CD4-positive, alpha-beta T cell (primary cell): ENCODE data around the gene ITGAE. TPM values are rescaled to one million over a fixed set of nuclear protein-coding genes. Genes with fewer than 3 reads are reported as not detected.

Experiments used
- ATAC-seq: fragments of 200-7000 bp; cut with Tn5 transposase; one replicate; pipeline ENCODE4 v1.10.0; 2022; ENCODE audit warnings: mild to moderate bottlenecking; ENCODE audit not compliant: poor library complexity
- CTCF ChIA-PET: fragments of 350-600 bp; sonication (Branson Sonifier 250); formaldehyde crosslinking; loops from one replicate; lab custom pipeline; 2021; ENCODE audit warnings: antibody characterized with exemption, inconsistent platforms; lab: Charles Lee
- POLR2A ChIA-PET: fragments of 350-600 bp; sonication (Branson Sonifier 250); formaldehyde crosslinking; loops from one replicate; lab custom pipeline; 2021; ENCODE audit warnings: antibody characterized with exemption, inconsistent platforms; lab: Charles Lee
- DNase-seq, 14 experiments: peaks; one replicate each; pipeline ENCODE4 v3.0.0-alpha.2; 2013 to 2020; ENCODE audit warnings: mixed read lengths in 2 of 14
- H3K27ac ChIP-seq, 2 donors: one replicate each; pipeline versions ENCODE4 v1.5.1 to v1.7.0; 2013; ENCODE audit warnings: low read length in 2 of 2, low read depth in 1 of 2, mild to moderate bottlenecking in 1 of 2
- H3K27me3 ChIP-seq, 2 experiments: 1 replicate in 1 of 2; 2 replicates in 1 of 2; pipeline versions ENCODE4 v1.6.1 to v1.7.0; 2013; ENCODE audit warnings: low read length in 2 of 2, control low read depth in 1 of 2, mild to moderate bottlenecking in 1 of 2, moderate library complexity in 1 of 2; ENCODE audit not compliant: insufficient read depth in 2 of 2, control insufficient read depth in 1 of 2
- H3K36me3 ChIP-seq: one replicate; pipeline ENCODE4 v1.6.1; 2013; ENCODE audit warnings: low read length, control low read depth; ENCODE audit not compliant: insufficient read depth
- H3K4me1 ChIP-seq: one replicate; pipeline ENCODE4 v1.6.1; 2013; ENCODE audit warnings: low read length, control low read depth; ENCODE audit not compliant: insufficient read depth
- H3K4me3 ChIP-seq: one replicate; pipeline ENCODE4 v1.5.1; 2013; ENCODE audit warnings: mild to moderate bottlenecking, low read length, moderate library complexity
- H3K9me3 ChIP-seq, 2 experiments: 1 replicate in 1 of 2; 2 replicates in 1 of 2; pipeline versions ENCODE4 v1.6.1 to v1.7.0; 2013; ENCODE audit warnings: low read length in 2 of 2, mild to moderate bottlenecking in 2 of 2, control low read depth in 1 of 2, moderate library complexity in 1 of 2; ENCODE audit not compliant: control insufficient read depth in 1 of 2, insufficient read depth in 1 of 2
- H3K27ac Mint-ChIP-seq: one replicate; pipeline ENCODE4 v1.8.0; 2020; ENCODE audit warnings: mixed read lengths
- H3K27me3 Mint-ChIP-seq: one replicate; pipeline ENCODE4 v1.8.0; 2021; ENCODE audit warnings: mixed read lengths
- H3K36me3 Mint-ChIP-seq: one replicate; pipeline ENCODE4 v1.8.0; 2021; ENCODE audit warnings: low read depth, mixed read lengths
- H3K4me1 Mint-ChIP-seq: one replicate; pipeline ENCODE4 v1.8.0; 2021; ENCODE audit warnings: low read depth, mixed read lengths
- H3K4me3 Mint-ChIP-seq: one replicate; pipeline ENCODE4 v1.8.0; 2020; ENCODE audit warnings: mild to moderate bottlenecking, mixed read lengths
- H3K9me3 Mint-ChIP-seq: one replicate; pipeline ENCODE4 v1.8.0; 2020; ENCODE audit warnings: mixed read lengths
- intact Hi-C, 2 experiments: fragments of 100-400 bp; cut with DNase I in 1 of 2; cut with micrococcal nuclease in 1 of 2; formaldehyde crosslinking; loops; one replicate each; pipeline versions ENCODE4 v1.15.1 to v1.9.0; 2023 to 2025; cut with DNase I, micrococcal nuclease
- total RNA-seq, 174 experiments: library from RNA in 2 of 174; stranded (reverse) in 2 of 174; gene quantifications; one replicate each; pipeline ENCODE4 v1.2.3 and lab custom pipeline; 2021 to 2026
- TF ChIP-seq, protein P1 (sequence below): fragments of 200-600 bp; IDR thresholded peaks from one replicate; pipeline ENCODE4 v1.8.0; 2022; ENCODE audit warnings: antibody characterized with exemption, mild to moderate bottlenecking

ITGAE gene
- total RNA-seq, 2 experiments from 2014 or later: 15.8 to 18.3 TPM

DNA sequence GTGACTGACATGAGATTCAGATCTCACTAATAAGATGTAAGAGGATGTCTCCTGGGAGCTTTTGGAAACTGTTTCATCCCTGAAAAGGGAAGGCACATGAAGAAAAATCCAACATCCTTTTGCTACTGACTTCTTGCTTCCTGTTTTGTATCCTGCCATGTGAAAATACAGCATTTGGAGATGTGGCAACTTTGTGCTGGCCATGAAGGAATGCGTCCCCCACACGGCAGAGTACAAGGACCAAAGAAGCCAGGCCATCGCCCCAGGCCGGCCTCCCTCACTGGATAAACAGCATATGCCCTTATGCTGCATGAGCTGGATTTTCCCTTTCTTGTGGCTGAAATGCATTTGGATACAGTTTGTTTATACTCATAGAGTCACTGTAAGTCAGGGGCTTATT, 82.8 kb downstream of the ITGAE start:
- ChIA-PET POLR2A (no interaction called here), CTCF (no interaction called here)
- Mint-ChIP-seq H3K27ac (peak overlapping the region; percentile 27), H3K36me3 (peaks cover 73% of the 10 kb centered on the region), H3K9me3 (no peaks in the 10 kb centered on the region), H3K4me1 (peaks cover 52% of the 10 kb centered on the region), H3K27me3 (no peaks in the 10 kb centered on the region), H3K4me3 (no peak overlapping the region)
- Histone ChIP-seq H3K4me1 (peaks cover 43% of the 10 kb centered on the region), H3K36me3 (peaks cover 51% of the 10 kb centered on the region), H3K9me3 (no peaks in the 10 kb centered on the region), H3K27ac (no peak overlapping the region), H3K27me3 (no peaks in the 10 kb centered on the region), H3K4me3 (no peak overlapping the region)
- TF ChIP-seq, protein P1, sequence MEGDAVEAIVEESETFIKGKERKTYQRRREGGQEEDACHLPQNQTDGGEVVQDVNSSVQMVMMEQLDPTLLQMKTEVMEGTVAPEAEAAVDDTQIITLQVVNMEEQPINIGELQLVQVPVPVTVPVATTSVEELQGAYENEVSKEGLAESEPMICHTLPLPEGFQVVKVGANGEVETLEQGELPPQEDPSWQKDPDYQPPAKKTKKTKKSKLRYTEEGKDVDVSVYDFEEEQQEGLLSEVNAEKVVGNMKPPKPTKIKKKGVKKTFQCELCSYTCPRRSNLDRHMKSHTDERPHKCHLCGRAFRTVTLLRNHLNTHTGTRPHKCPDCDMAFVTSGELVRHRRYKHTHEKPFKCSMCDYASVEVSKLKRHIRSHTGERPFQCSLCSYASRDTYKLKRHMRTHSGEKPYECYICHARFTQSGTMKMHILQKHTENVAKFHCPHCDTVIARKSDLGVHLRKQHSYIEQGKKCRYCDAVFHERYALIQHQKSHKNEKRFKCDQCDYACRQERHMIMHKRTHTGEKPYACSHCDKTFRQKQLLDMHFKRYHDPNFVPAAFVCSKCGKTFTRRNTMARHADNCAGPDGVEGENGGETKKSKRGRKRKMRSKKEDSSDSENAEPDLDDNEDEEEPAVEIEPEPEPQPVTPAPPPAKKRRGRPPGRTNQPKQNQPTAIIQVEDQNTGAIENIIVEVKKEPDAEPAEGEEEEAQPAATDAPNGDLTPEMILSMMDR: no peak
- intact Hi-C loops: no loop called here
- no peak for DNase-seq
- ATAC-seq: no peak

DNA sequence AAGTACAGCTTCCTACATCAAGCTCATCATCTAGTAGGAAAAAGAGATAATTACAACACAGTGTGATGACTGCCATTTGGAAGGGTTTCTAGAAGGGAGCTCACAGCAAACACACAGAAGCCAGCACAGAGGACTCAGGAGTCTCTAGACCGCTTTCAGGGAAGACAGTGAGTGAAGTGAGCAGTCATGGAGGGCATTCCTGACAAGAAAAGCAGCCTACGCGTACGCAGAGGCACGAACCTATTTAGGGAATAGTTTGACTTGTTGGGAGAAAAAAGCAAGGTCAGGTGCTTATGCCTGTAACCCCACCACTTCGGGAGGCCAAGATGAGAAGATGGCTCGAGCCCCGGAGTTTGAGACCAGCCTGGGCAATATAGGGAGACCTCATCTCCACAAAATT, 85.7 kb downstream of the ITGAE start:
- peaks cover 46% of the 10 kb centered on the region for H3K4me1 ChIP-seq
- H3K27ac Mint-ChIP-seq: peak overlapping the region; percentile 8
- intact Hi-C loops: no loop called here
- DNase-seq (no peak), ATAC-seq (no peak)
- H3K9me3 ChIP-seq: no peaks in the 10 kb centered on the region
- H3K9me3 Mint-ChIP-seq: peaks cover 2% of the 10 kb centered on the region
- H3K4me1 Mint-ChIP-seq: peaks cover 52% of the 10 kb centered on the region
- CTCF ChIA-PET: no interaction called here
- H3K27me3 ChIP-seq: no peaks in the 10 kb centered on the region
- TF ChIP-seq, protein P1: no peak
- no peak overlapping the region for H3K4me3 Mint-ChIP-seq
- H3K36me3 ChIP-seq: peaks cover 51% of the 10 kb centered on the region
- H3K4me3 ChIP-seq: no peak overlapping the region
- no peaks in the 10 kb centered on the region for H3K27me3 Mint-ChIP-seq
- no peak overlapping the region for H3K27ac ChIP-seq
- POLR2A ChIA-PET: no interaction called here
- H3K36me3 Mint-ChIP-seq: peaks cover 74% of the 10 kb centered on the region

DNA sequence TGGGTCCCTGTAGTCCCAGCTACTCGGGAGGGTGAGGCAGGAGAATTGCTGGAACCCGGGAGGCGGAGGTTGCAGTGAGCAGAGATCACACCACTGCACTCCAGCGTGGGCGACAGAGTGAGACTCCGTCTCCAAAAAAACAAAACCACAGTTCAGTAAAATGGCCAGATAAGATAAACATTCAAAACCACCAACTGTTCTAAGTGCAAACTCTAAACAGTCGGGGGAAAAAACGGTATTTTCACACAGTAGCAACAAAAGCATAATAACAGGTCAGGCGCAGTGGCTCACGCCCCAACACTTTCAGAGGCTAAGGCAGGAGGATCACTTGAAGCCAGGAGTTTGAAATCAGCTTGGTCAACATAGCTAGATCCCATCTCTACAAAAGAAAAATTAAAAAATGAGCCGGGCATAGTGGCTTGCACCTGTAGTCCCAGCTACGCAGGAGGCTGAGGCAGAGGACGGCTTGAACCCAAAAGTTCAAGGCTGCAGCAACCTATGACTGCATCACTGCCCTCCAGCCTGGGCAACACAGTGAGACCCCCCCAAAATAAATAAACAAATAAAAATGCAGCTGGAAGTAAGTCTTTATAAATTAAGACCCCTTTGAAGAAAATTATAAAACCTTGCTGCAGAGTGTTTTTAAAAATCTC, 88.1 kb downstream of the ITGAE start:
- intact Hi-C loops: no loop called here
- H3K9me3 Mint-ChIP-seq: peaks cover 2% of the 10 kb centered on the region
- H3K27ac Mint-ChIP-seq: peak overlapping the region; percentile 85
- TF ChIP-seq, protein P1: no peak
- Histone ChIP-seq H3K9me3 (no peaks in the 10 kb centered on the region), H3K36me3 (peaks cover 37% of the 10 kb centered on the region), H3K4me3 (no peak overlapping the region), H3K27me3 (no peaks in the 10 kb centered on the region), H3K27ac (peak overlapping the region in 1 of 2 donors; percentile 22), H3K4me1 (peaks cover 35% of the 10 kb centered on the region)
- H3K36me3 Mint-ChIP-seq: peaks cover 53% of the 10 kb centered on the region
- no peak for ATAC-seq
- H3K4me1 Mint-ChIP-seq: peaks cover 50% of the 10 kb centered on the region
- POLR2A ChIA-PET: interaction anchor here (1.0 to 3.3 kb wide), 2 partner anchors 9 to 17 kb away, joined by 5 to 35 read pairs; partner anchors contain the start of genes HASPIN and P2RX5
- DNase-seq: peak in 4 of 14 experiments; percentile 8 to 45 (median 27)
- H3K27me3 Mint-ChIP-seq: no peaks in the 10 kb centered on the region
- H3K4me3 Mint-ChIP-seq: peak overlapping the region; percentile 23
- CTCF ChIA-PET: interaction anchor here (1.1 to 1.4 kb wide), 2 partner anchors 25 to 133 kb away, joined by 3 to 5 read pairs; partner anchors contain the start of gene NCBP3
